Neural progenitor cell (in vitro differentiated cells): ENCODE data around the gene TMEM266.

ENCODE experiments used
- EZH2 ChIP-seq: fragments of 200-600 bp; sonication (generic); IDR thresholded peaks from 2 replicates; pipeline ENCODE4 v1.6.1; 2017; ENCODE audit warnings: antibody characterized with exemption, mild to moderate bottlenecking, moderate library complexity
- TF ChIP-seq, protein P1 (sequence below): fragments of 200-600 bp; sonication (generic); IDR thresholded peaks from 2 replicates; pipeline ENCODE4 v1.5.1; 2017; ENCODE audit warnings: antibody characterized with exemption, mild to moderate bottlenecking

DNA sequence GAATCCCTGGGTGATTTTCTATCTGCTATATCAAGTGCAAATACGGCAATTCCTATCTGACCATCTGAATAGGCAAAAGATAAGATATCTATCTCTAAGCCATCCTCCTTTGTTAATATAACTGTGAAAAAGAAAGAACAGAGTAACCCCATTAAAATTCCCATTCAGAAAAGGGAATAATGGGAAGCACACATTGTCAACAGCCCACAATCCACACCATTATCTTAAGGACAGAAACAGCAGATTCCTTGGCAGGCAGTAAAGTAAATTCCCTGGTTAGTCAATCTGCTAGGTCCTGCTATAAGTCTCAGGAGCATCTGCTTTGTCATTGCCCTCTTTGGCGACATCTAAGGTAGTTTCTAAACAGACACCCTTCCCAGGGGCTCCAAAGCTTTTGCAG, 25.7 kb upstream of the TMEM266 start:
- TF ChIP-seq, protein P1, sequence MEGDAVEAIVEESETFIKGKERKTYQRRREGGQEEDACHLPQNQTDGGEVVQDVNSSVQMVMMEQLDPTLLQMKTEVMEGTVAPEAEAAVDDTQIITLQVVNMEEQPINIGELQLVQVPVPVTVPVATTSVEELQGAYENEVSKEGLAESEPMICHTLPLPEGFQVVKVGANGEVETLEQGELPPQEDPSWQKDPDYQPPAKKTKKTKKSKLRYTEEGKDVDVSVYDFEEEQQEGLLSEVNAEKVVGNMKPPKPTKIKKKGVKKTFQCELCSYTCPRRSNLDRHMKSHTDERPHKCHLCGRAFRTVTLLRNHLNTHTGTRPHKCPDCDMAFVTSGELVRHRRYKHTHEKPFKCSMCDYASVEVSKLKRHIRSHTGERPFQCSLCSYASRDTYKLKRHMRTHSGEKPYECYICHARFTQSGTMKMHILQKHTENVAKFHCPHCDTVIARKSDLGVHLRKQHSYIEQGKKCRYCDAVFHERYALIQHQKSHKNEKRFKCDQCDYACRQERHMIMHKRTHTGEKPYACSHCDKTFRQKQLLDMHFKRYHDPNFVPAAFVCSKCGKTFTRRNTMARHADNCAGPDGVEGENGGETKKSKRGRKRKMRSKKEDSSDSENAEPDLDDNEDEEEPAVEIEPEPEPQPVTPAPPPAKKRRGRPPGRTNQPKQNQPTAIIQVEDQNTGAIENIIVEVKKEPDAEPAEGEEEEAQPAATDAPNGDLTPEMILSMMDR: no peak
- TF ChIP-seq EZH2: no peak
